ENCODE results near the gene RSBN1L. TPM values are rescaled to one million over a fixed set of nuclear protein-coding genes. Genes with fewer than 3 reads are reported as not detected.
"Not testable (repeated sequence)": the region's sequence is repeated elsewhere in the genome, so short reads cannot be mapped to it uniquely, and the experiment has no call there.

RSBN1L gene
- 20.7 TPM for polyA plus RNA-seq (2012; ENCODE audit: insufficient read depth, insufficient read length)

GRCh38 chr7:77696057-77696642, at the start of gene RSBN1L:
Gene RSBN1L (plus strand): TSS chr7:77696459. CDS start chr7:77696470, 11 bp downstream.
- peak; percentile 96 for DNase-seq (ENCODE audit: low read depth, low spot score)
- peak within 1 kb of the TSS; percentile 92 for H3K4me3 ChIP-seq (ENCODE audit: low read length)

- no peak for DNase-seq (ENCODE audit: low read depth, low spot score)
- no peak overlapping the region for H3K4me3 ChIP-seq (ENCODE audit: low read length)
These were observed 47.4 kb upstream of the RSBN1L start for GRCh38 chr7:77648742-77649338.

DNA sequence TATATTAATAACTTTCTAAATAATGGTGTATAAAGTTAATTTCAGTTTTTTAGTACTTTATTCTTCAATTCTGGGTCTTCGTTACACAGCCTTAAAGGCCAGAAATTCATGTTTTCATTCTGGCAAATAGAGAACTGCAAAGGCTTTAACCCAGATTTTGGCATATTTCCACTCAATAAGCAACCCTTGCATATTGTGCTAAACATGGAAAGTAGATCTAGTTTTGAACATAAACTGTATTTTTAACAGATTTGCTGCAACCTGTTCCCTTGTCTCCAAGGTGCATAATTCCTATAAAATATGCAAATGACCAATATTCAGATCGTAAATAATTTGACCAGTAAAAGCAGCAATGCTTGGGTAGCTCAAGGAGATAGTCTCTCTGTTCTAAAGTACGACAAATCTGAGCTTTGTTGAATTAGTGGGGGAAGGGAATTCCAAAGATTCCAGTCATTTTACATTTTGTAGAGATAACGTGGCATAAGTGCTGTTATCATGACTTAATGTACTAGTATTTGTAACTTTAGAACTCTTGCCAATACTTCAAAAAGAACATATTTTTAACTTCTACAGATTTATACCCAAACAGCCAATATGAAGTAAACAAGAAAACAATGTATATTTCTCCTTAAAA, 46.4 kb upstream of the RSBN1L start:
- DNase-seq (ENCODE audit: low read depth, low spot score), result no peak
- no peak overlapping the region for H3K4me3 ChIP-seq (ENCODE audit: low read length)

DNA sequence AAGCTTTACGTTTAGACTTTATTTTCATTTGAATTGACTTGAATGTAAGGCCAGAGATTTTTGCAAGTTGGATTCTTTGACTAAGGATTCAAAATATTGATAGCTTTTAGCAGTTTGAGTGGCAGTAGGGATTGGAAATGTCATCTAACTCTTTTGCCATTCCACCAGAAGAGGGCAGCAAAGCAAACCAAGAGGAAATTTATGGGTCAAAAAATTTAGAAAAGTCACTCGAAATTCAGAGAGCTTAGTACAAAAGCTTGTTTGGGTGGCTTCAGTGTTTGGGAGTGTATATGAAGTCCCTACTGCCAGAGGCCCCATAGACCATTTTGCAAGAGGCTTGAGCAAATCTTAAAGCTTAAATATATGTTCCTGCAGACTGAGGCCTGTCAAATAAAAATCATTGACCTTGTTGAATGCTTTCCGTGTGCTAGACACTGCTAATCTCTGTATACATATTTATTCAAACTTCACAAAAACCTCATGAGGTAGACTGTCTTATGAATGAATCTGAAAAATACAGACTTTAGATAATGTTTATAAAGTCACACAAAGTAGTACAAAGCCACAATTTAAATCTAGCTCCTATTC, 44.6 kb upstream of the RSBN1L start:
- DNase-seq (ENCODE audit: low read depth, low spot score), result peak; percentile 30
- H3K4me3 ChIP-seq (ENCODE audit: low read length), result no peak overlapping the region

GRCh38 chr7:77652826-77653225, 43.4 kb upstream of the RSBN1L start:
- H3K4me3 ChIP-seq (ENCODE audit: low read length); DNase-seq (ENCODE audit: low read depth, low spot score): not testable (repeated sequence)

DNA sequence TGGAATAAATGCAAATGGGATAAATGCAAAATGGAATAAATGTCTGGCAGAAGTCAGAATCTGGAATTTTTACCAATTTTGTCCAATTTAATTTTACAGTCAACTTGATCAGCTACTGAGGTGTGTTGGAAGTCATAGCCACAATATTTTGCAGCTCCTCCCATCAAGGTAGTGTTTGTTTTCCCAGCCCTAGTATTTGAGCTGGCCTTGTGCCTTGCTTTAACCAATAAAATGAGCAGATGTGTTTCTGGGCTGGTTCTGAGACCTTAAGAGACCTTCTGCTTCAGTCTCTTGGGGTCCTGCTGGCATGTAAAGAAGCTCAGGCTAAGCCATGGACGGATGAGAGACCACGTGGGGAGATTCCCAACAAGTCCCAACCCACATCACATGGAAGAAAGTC, 42.7 kb upstream of the RSBN1L start:
- H3K4me3 ChIP-seq (ENCODE audit: low read length), result no peak overlapping the region
- no peak for DNase-seq (ENCODE audit: low read depth, low spot score)

DNA sequence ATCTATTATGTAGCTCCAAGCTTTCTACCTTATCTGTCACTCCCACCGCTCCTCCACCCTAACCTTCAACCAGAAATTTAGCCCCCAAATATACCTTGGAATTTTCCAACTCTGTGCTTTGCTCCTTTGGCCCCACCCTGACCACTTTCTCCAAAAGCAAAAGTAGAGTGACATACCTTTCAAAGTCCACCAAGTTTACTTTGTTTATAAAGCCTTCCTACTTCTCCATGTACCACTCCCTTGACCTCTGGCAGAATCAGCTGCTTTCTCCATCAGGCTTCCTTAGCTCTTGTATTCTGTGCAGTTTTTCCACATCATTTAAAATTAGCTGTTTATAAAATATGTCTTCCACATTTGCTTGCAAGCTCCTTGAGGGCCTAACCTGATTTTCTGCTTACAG, 40.9 kb upstream of the RSBN1L start:
- DNase-seq (ENCODE audit: low read depth, low spot score), result no peak
- H3K4me3 ChIP-seq (ENCODE audit: low read length), result no peak overlapping the region

GRCh38 chr7:77655836-77656455, 40.3 kb upstream of the RSBN1L start:
- H3K4me3 ChIP-seq (ENCODE audit: low read length), result no peak overlapping the region
- no peak for DNase-seq (ENCODE audit: low read depth, low spot score)

DNA sequence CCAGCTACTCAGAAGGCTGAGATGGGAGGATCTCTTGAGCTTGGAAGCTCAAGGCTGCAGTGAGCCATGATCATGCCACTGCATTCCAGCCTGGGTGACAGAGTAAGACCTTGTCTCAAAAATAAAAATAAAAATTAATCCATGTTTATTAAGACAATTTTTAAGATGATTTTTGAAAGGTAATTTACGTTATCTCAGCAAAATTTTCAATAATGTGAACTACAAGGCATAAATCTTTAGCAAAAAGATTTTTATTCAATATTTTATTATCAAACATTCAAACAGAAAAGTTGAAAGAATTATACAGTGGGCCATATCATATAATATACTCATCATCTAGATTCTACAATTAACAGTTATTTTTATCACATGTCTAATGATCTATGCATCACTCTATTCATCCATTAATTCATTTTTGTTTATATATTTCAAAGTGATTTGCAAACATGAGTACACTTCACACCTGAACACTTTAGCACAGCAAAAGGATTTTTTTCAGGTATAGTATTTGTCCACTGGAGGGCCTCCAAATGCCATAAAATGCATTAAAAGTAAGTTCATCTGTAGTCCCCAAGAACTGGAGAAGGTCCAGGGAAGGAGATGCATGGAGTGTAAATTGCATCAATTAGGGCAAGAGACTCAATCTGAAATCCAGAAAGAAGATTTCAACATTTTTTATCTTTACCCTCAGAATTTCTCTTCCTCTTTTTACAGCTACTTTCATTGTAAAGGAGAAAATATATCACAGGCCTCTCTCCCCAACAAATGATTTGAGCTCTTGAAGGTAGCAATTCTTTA, 38.6 kb upstream of the RSBN1L start:
- no peak overlapping the region for H3K4me3 ChIP-seq (ENCODE audit: low read length)
- peak; percentile 43 for DNase-seq (ENCODE audit: low read depth, low spot score)

DNA sequence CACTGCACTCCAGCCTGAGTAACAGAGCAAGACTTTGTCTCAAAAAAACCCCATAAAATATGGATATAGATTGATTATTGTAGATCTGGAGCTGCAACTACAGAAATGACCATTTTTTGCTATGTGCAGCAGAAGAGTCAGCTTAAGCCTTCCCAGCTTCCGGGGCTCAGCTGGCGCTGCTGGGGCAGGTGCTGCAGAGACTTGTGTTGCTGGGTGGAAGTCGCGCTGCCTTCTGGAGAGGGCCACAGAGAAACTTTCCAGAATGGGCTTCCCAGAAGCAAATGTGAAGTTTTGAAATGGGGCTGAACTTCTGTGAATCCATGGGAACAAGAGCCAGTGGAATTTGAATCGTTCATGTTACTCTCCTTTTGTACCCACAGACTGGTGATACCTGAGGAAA, 37.3 kb upstream of the RSBN1L start:
- no peak overlapping the region for H3K4me3 ChIP-seq (ENCODE audit: low read length)
- no peak for DNase-seq (ENCODE audit: low read depth, low spot score)

DNA sequence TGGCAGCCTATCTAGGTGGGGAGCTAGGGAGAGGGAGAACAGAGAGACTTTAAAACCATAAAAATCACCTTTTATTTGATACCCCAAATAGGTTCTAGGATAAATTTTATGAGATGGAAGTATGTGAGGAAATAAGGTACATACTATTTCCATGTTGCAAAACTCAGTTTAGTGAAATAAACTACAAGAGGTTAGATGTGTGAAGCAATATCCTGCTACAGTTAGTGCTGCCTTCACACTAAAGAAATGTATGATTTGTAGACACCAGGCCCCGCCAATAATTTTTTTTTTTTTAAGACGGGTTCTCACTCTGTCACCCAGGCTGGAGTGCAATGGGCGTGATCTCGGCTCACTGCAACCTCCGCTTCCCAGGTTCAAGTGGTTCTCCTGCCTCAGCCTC, 34.4 kb upstream of the RSBN1L start:
- H3K4me3 ChIP-seq (ENCODE audit: low read length), result no peak overlapping the region
- DNase-seq (ENCODE audit: low read depth, low spot score), result no peak

GRCh38 chr7:77662869-77663268, 33.4 kb upstream of the RSBN1L start:
- DNase-seq (ENCODE audit: low read depth, low spot score), result no peak
- no peak overlapping the region for H3K4me3 ChIP-seq (ENCODE audit: low read length)

- DNase-seq (ENCODE audit: low read depth, low spot score), result no peak
These were observed 31.5 kb upstream of the RSBN1L start for GRCh38 chr7:77664715-77665114.

DNA sequence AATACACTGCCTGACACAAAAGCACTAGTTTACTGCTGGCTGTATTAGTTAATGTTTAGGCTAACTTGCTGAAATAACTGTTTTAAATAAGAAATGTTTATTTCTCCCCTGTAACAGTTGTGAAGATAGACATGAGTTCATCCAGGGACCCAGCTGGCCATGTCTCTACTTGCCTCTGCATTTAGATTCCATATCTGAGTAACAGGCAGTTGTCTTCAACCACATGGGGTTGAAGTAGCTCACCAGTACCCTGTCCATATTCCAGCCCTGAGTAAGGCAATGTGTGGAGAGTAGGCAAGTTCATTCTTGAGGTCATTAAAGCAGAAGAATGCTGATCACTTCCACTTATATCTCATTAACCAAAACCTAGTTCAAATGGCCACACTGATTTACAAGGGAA, 31.1 kb upstream of the RSBN1L start:
- no peak overlapping the region for H3K4me3 ChIP-seq (ENCODE audit: low read length)
- no peak for DNase-seq (ENCODE audit: low read depth, low spot score)

More at GRCh38 chr7:77664715-77665114, 31.5 kb upstream of the RSBN1L start:
- H3K4me3 ChIP-seq (ENCODE audit: low read length), result no peak overlapping the region

DNA sequence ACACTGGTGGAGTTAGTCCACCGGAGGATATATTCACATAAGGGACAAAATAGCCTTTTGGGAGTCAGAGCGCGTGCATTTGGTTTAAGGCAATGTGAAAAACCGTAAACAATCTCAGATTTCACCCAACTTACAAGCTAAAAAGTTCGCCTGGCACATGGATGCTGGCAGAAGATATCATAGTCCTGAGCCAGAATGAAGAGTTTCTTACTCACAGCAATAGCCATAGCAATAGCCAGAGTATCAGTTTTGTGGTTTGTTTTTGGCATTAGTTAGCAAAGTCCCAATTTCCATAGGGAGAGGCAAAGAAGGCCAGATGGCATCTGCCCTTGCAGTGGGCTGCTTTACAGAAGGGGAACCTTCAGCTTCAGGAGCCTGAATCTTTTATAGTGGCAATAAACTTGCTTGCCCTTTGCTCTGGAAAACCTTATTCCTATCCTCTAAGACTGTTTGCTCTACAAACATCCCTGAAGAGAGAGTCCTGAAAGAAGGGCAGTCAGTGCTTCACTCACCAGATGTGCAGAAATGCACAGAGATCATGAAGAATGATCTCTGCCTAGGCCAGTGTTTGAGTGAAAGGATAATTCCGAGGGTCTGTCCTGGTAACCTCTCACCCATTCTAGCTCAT, 28.7 kb upstream of the RSBN1L start:
- no peak overlapping the region for H3K4me3 ChIP-seq (ENCODE audit: low read length)
- no peak for DNase-seq (ENCODE audit: low read depth, low spot score)

GRCh38 chr7:77674878-77675277, 21.4 kb upstream of the RSBN1L start:
- H3K4me3 ChIP-seq (ENCODE audit: low read length), result no peak overlapping the region
- DNase-seq (ENCODE audit: low read depth, low spot score), result no peak

DNA sequence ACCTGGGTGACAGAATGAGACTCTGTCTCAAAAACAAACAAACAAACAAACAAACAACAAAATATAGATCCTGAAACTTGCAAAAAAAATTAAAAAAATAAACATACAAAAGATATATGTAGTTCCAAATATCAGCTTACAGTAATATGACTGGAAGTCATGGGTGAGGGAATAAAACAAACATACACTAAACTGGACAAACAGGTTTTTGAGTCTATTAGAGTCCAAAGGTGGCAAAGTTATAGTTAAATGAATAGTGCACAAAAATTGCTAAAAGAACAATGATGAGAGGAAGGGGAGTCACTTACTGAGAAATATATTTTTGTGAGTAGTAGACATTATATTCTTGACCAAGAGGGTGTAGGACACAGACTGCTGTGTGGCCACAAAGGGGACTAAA, 16.7 kb upstream of the RSBN1L start:
- DNase-seq (ENCODE audit: low read depth, low spot score), result no peak
- H3K4me3 ChIP-seq (ENCODE audit: low read length), result no peak overlapping the region

DNA sequence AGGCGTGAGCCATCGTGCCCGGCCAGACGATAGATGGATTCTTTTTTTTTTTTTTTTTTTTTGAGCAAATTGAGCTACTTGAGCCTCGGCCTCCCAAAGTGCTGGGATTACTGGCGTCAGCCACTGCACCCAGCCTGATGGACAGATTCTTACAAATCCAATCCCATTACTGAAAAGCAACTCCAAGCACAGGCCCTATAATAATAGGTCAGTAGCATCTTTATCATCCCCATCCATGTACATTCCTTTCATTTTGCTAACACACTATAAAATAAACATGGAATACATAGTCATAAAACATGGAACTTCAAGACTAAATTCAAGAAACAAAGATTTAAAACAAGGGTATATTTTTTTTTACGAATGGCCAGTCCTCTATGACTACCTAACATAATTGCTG, 16.0 kb upstream of the RSBN1L start:
- DNase-seq (ENCODE audit: low read depth, low spot score), result no peak
- no peak overlapping the region for H3K4me3 ChIP-seq (ENCODE audit: low read length)

- no peak for DNase-seq (ENCODE audit: low read depth, low spot score)
These were observed 12.2 kb upstream of the RSBN1L start for GRCh38 chr7:77684030-77684429.

More at GRCh38 chr7:77684030-77684429, 12.2 kb upstream of the RSBN1L start:
- no peak overlapping the region for H3K4me3 ChIP-seq (ENCODE audit: low read length)

All from Jurkat, Clone E6-1 (cell line).